Upper lobe of left lung (tissue), 6 donors: Measurements from ENCODE around the gene LY6G6F. TPM values are rescaled to one million over a fixed set of nuclear protein-coding genes. Genes with fewer than 3 reads are reported as not detected.

Experiments
- ATAC-seq, 2 donors: fragments of 200-7000 bp; cut with Tn5 transposase; one replicate each; pipeline ENCODE4 v1.9.1; 2022; ENCODE audit warnings: mild to moderate bottlenecking in 2 of 2, moderate library complexity in 2 of 2; ENCODE audit not compliant: low FRiP score in 2 of 2
- DNase-seq, 2 donors: peaks; one replicate each; pipeline ENCODE4 v3.0.0-alpha.2; 2019 to 2020
- H3K27ac ChIP-seq, 4 donors: fragments of 200-600 bp; sonication (generic); one replicate each; pipeline ENCODE4 v1.5.1; 2016 to 2019
- H3K27me3 ChIP-seq, 4 donors: fragments of 200-600 bp; sonication (generic); one replicate each; pipeline ENCODE4 v1.5.1; 2017 to 2019
- H3K36me3 ChIP-seq, 4 donors: fragments of 200-600 bp; sonication (generic); one replicate each; pipeline ENCODE4 v1.5.1; 2016 to 2019
- H3K4me1 ChIP-seq, 4 donors: fragments of 200-600 bp; sonication (generic); one replicate each; pipeline ENCODE4 v1.5.1; 2018 to 2019
- H3K4me3 ChIP-seq, 4 donors: fragments of 200-600 bp; sonication (generic); one replicate each; pipeline ENCODE4 v1.5.1; 2017 to 2019; ENCODE audit warnings: mild to moderate bottlenecking in 2 of 4, moderate library complexity in 1 of 4
- H3K9me3 ChIP-seq, 4 donors: fragments of 200-600 bp; sonication (generic); one replicate each; pipeline ENCODE4 v1.5.1; 2018 to 2019
- EP300 ChIP-seq, 4 donors: sonication (generic); formaldehyde crosslinking; IDR thresholded peaks; one replicate each; pipeline ENCODE4 v1.5.1; 2017; ENCODE audit warnings: antibody characterized with exemption in 4 of 4, control low read depth in 2 of 4
- POLR2A ChIP-seq, 4 donors: fragments of 450-650 bp; IDR thresholded peaks; one replicate each; pipeline ENCODE4 v1.5.1; 2016 to 2017; ENCODE audit warnings: antibody characterized with exemption in 4 of 4, mild to moderate bottlenecking in 2 of 4
- POLR2AphosphoS5 ChIP-seq, 2 donors: sonication (generic); formaldehyde crosslinking; IDR thresholded peaks; one replicate each; pipeline ENCODE4 v1.5.1; 2017; ENCODE audit warnings: antibody characterized with exemption in 2 of 2
- WGBS, 2 donors: methylation state at CpG; one replicate each; pipeline ENCODE4 v1.1.5; 2017 to 2018; 5-methylcytosine and 5-hydroxymethylcytosine counted together
- total RNA-seq, 6 donors: library from RNA; depleted of rRNA in 4 of 6; stranded (reverse); fragments of >200 nt in 4 of 6; gene quantifications; one replicate each; pipeline versions ENCODE4 v1.1.0 to v1.2.1, GENCODE V29; 2016 to 2021
- TF ChIP-seq, protein P1 (sequence below), 6 experiments: fragments of 450-650 bp in 4 of 6; fragments of 200-600 bp in 2 of 6; sonication (generic) in 2 of 6; IDR thresholded peaks; one replicate each; pipeline ENCODE4 v1.5.1; 2016 to 2019; ENCODE audit warnings: antibody characterized with exemption in 6 of 6
- donor health status: DM: no; HTN: no; CAD: no; lungs with moderate emphysema.
- donor health status: DM: no; HTN: yes; CAD: no; lungs with severe emphysema.

LY6G6F gene
- total RNA-seq, 6 donors from 2014 or later = 0.63 to 9.4 (median 1.7) TPM

DNA sequence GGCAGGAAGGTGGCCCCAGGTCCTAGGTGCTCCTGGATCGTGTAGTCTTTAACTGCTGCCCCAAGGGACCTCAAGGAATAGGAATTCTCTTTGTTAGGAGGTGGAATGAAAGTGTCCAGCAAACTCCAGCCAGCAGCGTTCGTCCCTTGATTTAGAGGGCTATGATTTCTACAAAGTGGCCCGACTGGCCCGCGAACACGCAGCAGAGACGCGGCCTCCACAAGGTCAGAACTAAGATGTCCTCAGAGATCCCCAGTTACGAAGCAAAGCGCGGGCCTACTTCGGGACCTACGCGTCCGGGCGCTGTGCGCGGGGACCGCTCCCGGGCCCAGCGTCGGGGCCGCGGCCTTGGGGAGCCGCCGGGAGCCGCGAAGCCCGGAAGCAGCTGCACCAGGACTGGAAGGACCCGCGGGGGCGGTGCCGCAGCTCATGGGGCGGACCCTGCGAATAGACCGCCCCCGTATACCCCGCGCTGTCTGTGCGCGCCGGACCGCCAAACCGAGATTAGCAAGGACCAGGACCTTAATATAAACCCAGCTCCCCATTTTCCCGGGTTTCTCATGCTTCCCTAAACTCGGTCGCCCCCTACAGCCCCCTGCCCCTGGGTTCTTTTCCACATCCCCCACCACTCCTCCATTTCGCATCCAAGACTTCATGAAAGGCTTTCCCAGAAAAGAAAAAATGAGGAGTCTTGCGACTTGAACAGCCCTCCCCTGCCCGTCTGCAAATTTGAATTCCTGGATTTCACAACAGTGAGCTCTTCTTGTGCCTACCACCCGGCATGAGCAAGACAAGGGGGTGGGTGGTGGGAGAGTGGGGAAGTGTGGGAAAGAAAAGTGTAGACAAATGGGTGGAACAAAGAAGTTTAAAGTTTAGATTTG, 46.0 kb upstream of the LY6G6F start, which contains the start of gene C6orf47:
Gene C6orf47, minus strand, starts transcription at position 398 of the 881 bp plus-strand sequence. CDS start 831 bp downstream, outside the sequence.
- peak within 1 kb of the TSS; percentile 84 to 97 (median 90) for H3K27ac ChIP-seq
- WGBS, 2 donors = 0 to 1% methylated on average over 36 to 42 of the region's 52 CpGs
- DNase-seq (peak; percentile 93 to 97), ATAC-seq (peak; percentile 88 to 89)
- H3K9me3 ChIP-seq = no peaks in the 10 kb centered on the region
- H3K4me3 ChIP-seq = peak within 1 kb of the TSS; percentile 64 to 92 (median 64)
- H3K27me3 ChIP-seq = no peaks in the 10 kb centered on the region
- H3K36me3 ChIP-seq = peaks cover 0 to 37% (median 17%) of the 10 kb centered on the region in 4 donors
- H3K4me1 ChIP-seq = peaks cover 46 to 68% (median 52%) of the 10 kb centered on the region in 4 donors
- TF ChIP-seq EP300 (IDR thresholded peaks at IDR 0.05) = no peak
- TF ChIP-seq, protein P1, sequence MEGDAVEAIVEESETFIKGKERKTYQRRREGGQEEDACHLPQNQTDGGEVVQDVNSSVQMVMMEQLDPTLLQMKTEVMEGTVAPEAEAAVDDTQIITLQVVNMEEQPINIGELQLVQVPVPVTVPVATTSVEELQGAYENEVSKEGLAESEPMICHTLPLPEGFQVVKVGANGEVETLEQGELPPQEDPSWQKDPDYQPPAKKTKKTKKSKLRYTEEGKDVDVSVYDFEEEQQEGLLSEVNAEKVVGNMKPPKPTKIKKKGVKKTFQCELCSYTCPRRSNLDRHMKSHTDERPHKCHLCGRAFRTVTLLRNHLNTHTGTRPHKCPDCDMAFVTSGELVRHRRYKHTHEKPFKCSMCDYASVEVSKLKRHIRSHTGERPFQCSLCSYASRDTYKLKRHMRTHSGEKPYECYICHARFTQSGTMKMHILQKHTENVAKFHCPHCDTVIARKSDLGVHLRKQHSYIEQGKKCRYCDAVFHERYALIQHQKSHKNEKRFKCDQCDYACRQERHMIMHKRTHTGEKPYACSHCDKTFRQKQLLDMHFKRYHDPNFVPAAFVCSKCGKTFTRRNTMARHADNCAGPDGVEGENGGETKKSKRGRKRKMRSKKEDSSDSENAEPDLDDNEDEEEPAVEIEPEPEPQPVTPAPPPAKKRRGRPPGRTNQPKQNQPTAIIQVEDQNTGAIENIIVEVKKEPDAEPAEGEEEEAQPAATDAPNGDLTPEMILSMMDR (IDR thresholded peaks at IDR 0.05) = peak in 1 of 6 experiments; percentile 14
- peak; percentile 43 to 95 (median 86) for TF ChIP-seq POLR2A (IDR thresholded peaks at IDR 0.05)
- peak; percentile 91 to 95 for TF ChIP-seq POLR2AphosphoS5 (IDR thresholded peaks at IDR 0.05)

DNA sequence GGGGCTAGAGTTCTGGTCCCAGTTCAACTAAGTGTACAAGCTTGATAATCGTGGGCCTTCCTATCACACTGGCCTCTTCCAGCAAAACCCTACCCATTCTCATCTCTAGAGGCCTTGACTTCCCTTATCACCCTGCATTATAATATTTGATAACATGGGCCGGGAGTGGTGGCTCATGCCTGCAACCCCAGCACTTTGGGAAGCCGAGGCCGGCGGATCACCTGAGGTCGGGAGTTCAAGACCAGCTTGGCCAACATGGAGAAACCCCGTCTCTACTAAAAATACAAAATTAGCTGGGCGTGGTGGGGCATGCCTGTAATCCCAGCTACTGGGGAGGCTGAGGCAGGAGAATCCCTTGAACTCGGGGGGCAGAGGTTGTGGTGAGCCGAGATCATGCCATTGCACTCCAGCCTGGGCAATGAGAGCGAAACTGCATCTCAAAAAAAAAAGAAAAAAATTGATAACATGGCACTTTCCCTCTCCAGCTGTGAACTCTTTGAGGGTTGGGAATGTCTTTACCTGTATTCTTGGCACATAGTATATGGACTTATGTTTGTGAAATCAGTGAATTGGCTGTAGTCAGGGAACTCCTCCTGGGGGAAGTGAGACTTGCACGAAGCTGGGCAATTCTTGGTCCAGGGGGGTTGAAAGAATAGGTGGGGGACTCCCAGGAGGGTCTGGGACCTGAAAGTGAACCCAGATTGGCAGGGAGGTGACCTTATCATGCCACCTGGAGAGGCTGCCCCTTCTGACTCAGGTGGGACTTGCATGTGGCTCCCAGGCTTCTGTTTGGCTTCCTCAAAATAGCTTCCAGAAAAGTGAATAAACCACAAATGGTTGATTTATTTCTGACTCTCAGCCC, 45.2 kb upstream of the LY6G6F start:
- Histone ChIP-seq H3K27ac (peak overlapping the region; percentile 84 to 97 (median 90)), H3K27me3 (no peaks in the 10 kb centered on the region), H3K4me3 (peak overlapping the region in 2 of 4 donors; percentile 64), H3K36me3 (peaks cover 0 to 29% (median 17%) of the 10 kb centered on the region in 4 donors), H3K4me1 (peaks cover 49 to 71% (median 53%) of the 10 kb centered on the region in 4 donors), H3K9me3 (no peaks in the 10 kb centered on the region)
- TF ChIP-seq EP300 (IDR thresholded peaks at IDR 0.05) (no peak), POLR2AphosphoS5 (IDR thresholded peaks at IDR 0.05) (no peak), POLR2A (IDR thresholded peaks at IDR 0.05) (no peak)
- TF ChIP-seq, protein P1 (IDR thresholded peaks at IDR 0.05) = no peak
- WGBS, 2 donors = 82% methylated on average over 12 of the region's 12 CpGs
- no peak for ATAC-seq
- DNase-seq = no peak

DNA sequence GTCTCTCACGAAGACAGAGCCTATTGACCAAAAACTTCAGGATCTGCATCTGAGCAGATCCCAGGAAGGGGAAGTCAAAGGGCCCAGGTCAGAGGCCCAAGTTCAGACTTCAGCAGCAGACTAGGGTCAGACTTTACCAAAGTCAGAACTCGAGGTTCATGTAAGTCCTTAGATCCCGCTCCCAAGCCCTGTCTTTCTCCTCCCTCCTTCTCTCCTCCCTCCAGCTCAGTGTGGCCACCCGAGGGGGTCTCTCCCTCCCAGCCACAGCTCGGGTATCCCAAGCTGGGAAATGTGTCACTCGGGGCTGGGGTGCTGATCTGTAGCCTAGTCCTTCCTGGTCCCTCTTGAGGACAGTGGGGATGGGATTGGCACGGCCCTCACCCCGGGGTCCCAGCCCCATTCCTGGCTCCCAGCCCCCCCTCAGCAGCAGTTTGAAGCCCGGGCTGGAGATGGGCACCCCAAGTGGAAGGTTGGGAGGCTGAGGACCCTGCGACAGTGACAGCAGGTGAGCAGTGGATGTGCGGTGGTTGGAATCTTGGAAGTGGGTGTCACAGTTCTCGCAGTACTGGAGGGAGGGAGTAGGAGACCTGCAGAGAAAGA, 44.4 kb upstream of the LY6G6F start:
- Histone ChIP-seq H3K27me3 (no peaks in the 10 kb centered on the region), H3K4me1 (peaks cover 55 to 76% (median 61%) of the 10 kb centered on the region in 4 donors), H3K36me3 (peaks cover 0 to 28% (median 17%) of the 10 kb centered on the region in 4 donors), H3K27ac (peak overlapping the region in 3 of 4 donors; percentile 12 to 97 (median 92)), H3K4me3 (no peak overlapping the region), H3K9me3 (no peaks in the 10 kb centered on the region)
- TF ChIP-seq POLR2AphosphoS5 (IDR thresholded peaks at IDR 0.05) (no peak), POLR2A (IDR thresholded peaks at IDR 0.05) (no peak), EP300 (IDR thresholded peaks at IDR 0.05) (no peak)
- TF ChIP-seq, protein P1 (IDR thresholded peaks at IDR 0.05) = no peak
- WGBS, 2 donors = 91% methylated on average over 12 of the region's 12 CpGs
- ATAC-seq (no peak), DNase-seq (no peak)

DNA sequence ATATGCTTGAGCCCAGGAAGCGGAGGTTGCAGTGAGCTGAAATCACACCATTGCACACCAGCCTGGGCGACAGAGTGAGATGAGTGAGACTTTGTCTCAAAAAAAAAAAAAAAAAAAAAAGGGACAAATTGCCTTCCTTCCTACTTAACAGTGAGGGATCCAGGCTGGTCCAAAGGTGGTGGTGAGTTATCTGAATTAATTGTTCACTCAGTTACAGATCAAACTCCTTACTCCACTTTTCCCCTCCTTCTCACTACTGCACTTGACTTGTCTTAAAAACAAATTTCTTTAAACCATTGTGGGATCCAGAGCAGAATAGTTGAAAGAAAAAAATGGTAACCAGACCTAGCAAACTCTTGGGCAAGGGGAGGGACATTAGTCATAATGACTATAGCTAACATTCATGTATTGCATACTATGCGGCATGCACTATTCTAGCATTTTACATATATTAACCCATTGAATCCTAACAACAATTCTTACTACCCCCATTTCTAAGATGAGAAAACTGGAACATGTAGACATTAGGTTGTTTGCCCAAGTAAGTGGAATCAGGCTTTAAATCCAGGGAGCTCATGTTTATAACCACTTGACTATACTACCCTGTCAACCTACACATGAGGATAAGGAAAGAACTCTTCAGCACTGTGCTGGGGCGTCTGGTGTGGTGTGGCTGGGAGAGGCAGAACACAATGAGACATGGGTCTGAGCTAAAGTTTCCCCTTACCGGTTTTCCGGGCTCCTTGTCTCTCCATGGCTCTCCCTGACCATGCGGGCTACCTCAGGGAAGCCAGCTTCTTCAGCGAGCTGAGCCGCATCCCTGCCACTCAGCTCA, 43.3 kb upstream of the LY6G6F start:
- H3K27ac ChIP-seq = peak overlapping the region; percentile 95 to 98 (median 97)
- no peak for ATAC-seq
- H3K9me3 ChIP-seq = no peaks in the 10 kb centered on the region
- WGBS, 2 donors = 63 to 65% methylated on average over 9 of the region's 9 CpGs
- no peak for DNase-seq
- peaks cover 47 to 71% (median 59%) of the 10 kb centered on the region in 4 donors for H3K4me1 ChIP-seq
- H3K36me3 ChIP-seq = peaks cover 8 to 34% (median 22%) of the 10 kb centered on the region in 4 donors
- TF ChIP-seq POLR2A (IDR thresholded peaks at IDR 0.05) (no peak), POLR2AphosphoS5 (IDR thresholded peaks at IDR 0.05) (no peak), EP300 (IDR thresholded peaks at IDR 0.05) (no peak)
- TF ChIP-seq, protein P1 (IDR thresholded peaks at IDR 0.05) = no peak
- H3K27me3 ChIP-seq = no peaks in the 10 kb centered on the region
- H3K4me3 ChIP-seq = peak overlapping the region in 3 of 4 donors; percentile 82 to 96 (median 87)
